Heart right ventricle (tissue), 16 donors: ENCODE data around the gene CDK6. TPM values are rescaled to one million over a fixed set of nuclear protein-coding genes. Genes with fewer than 3 reads are reported as not detected.

Experiments used
- ATAC-seq, 8 donors: fragments of 200-7000 bp; cut with Tn5 transposase; one replicate each; pipeline ENCODE4 v1.9.1; 2020; ENCODE audit warnings: mild to moderate bottlenecking in 8 of 8, moderate library complexity in 8 of 8, moderate number of reproducible peaks in 1 of 8
- DNase-seq, 2 donors: peaks; one replicate each; pipeline ENCODE4 v3.0.0-alpha.2; 2020
- H3K27ac ChIP-seq, 10 donors: fragments of 200-600 bp; sonication (generic) in 2 of 10; one replicate each; pipeline versions ENCODE4 v1.5.0 to v1.8.0; 2020 to 2022; ENCODE audit warnings: mild to moderate bottlenecking in 3 of 10
- H3K27me3 ChIP-seq, 7 donors: fragments of 200-600 bp; one replicate each; pipeline ENCODE4 v1.8.0; 2021 to 2022; ENCODE audit warnings: mild to moderate bottlenecking in 2 of 7
- H3K36me3 ChIP-seq, 9 donors: fragments of 200-600 bp; sonication (generic) in 1 of 9; one replicate each; pipeline versions ENCODE4 v1.5.0 to v1.8.0; 2020 to 2022; ENCODE audit warnings: mild to moderate bottlenecking in 2 of 9
- H3K4me1 ChIP-seq, 9 donors: fragments of 200-600 bp; sonication (generic) in 1 of 9; one replicate each; pipeline versions ENCODE4 v1.5.0 to v1.8.0; 2020 to 2022; ENCODE audit warnings: mild to moderate bottlenecking in 4 of 9
- H3K4me3 ChIP-seq, 10 donors: fragments of 200-600 bp; sonication (generic) in 2 of 10; one replicate each; pipeline versions ENCODE4 v1.5.0 to v1.8.0; 2020 to 2022; ENCODE audit warnings: mild to moderate bottlenecking in 7 of 10, moderate library complexity in 2 of 10
- H3K9me3 ChIP-seq, 11 donors: fragments of 200-600 bp in 10 of 11; sonication (generic) in 2 of 11; one replicate each; pipeline versions ENCODE4 v1.5.0 to v1.8.0; 2013 to 2022; ENCODE audit warnings: mild to moderate bottlenecking in 2 of 11, control low read depth in 1 of 11, moderate library complexity in 1 of 11
- CTCF ChIP-seq, 9 donors: fragments of 200-600 bp; sonication (generic) in 2 of 9; IDR thresholded peaks; one replicate each; pipeline versions ENCODE4 v1.5.0 to v1.8.0; 2021 to 2022; ENCODE audit warnings: antibody characterized with exemption in 9 of 9, mild to moderate bottlenecking in 5 of 9, moderate library complexity in 1 of 9
- WGBS, 2 donors: extraction: QIAGEN DNeasy Blood & Tissue Kit; methylation state at CpG; one replicate each; pipeline ENCODE4 v1.1.7; 2013; ENCODE audit warnings: inconsistent platforms in 1 of 2; 5-methylcytosine and 5-hydroxymethylcytosine counted together
- intact Hi-C, 10 donors: fragments of 100-400 bp; cut with DNase I; formaldehyde crosslinking; loops; one replicate each; pipeline versions ENCODE4 v1.11.1 to v1.14.2; 2022
- polyA plus RNA-seq, 2 donors: library from polyadenylated mRNA; stranded (reverse); fragments of 200-250 nt; gene quantifications; one replicate each; pipeline ENCODE4 v1.2.3, GENCODE V29; 2013
- total RNA-seq, 10 donors: library from RNA; stranded (reverse); fragmentation: NEBNext Ultra II Directional in 3 of 10; extraction: Animal tissue kit (Norgen Biotek cat#: 25700) in 3 of 10; gene quantifications; one replicate each; pipeline versions ENCODE4 v1.2.1 to v1.2.4, GENCODE V29; 2021 to 2023
- donor health status: Arrhythmogenic right ventricular cardiomyopathy.
- donor health status: ischemic (EF 13 %, LVEDD 7.1; RV severe dilation, severe dysfunction).
- donor health status: healthy with polysubstance abuse.
- donor health status: DM: no; HTN: yes; CAD: no.
- donor health status: DM: no; HTN: no; CAD: no.
- donor health status: ischemic (EF 25% LVEDD 6.9; RV normal size, moderate dysfunction).
- donor health status: ischemic (EF 25% LVEDD 5.7; RV mildly dilated, moderate dysfunction).
- donor health status: healthy.
- donor health status: DM: yes; HTN: yes; CAD: no.
- donor health status: Ischemic cardiomyopathy.
- donor health status: ischemic (EF 35%, LVEDD 5.7; RV mildly dilated, moderate dysfunction).
- donor health status: nonischemic (EF 11% LVEDD 7.7; RV severe dilation, severe dysfunction).
- donor health status: DM: yes; HTN: yes; CAD: no.
- donor health status: PGD.
- donor health status: ischemic (EF 29% LVEDD 5.4; RV normal size, mild dysfunction).
- donor health status: nonischemic (EF 23%, LVEDD 6.1; RV moderate dilation, normal function).

The CDK6 gene
- total and polyA plus RNA-seq, 12 donors, result 2.6 to 31.5 (median 16.4) TPM

DNA sequence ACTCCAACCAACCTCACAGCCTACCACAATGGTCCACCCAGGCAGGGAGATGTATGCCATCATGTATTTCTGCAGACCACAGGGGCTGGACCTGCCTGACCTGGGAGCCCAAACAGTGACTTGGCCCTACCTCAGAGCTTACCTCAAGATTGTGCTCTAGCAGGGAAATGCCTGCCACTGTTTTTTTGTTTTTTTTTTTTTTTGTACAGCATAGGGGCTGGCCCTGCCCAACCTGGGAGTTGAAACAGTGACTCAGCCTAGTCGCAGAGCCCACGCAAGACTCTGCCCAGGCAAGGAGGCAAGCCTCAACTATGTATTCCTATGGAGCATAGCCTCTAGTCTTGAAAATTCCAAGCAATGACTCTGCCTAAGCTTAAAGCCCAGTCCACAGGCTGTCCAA is 39.3 kb upstream of the CDK6 start:
- intact Hi-C loops, result no loop called here
- no peaks in the 10 kb centered on the region for H3K4me1 ChIP-seq
- TF ChIP-seq CTCF (IDR thresholded peaks at IDR 0.05), result no peak
- WGBS, 2 donors, result 97 to 100% methylated on average over 2 of the region's 2 CpGs
- H3K36me3 ChIP-seq, result no peaks in the 10 kb centered on the region
- DNase-seq (no peak), ATAC-seq (no peak)
- no peaks in the 10 kb centered on the region for H3K9me3 ChIP-seq
- no peaks in the 10 kb centered on the region for H3K27me3 ChIP-seq
- no peak overlapping the region for H3K27ac ChIP-seq
- H3K4me3 ChIP-seq, result no peak overlapping the region

DNA sequence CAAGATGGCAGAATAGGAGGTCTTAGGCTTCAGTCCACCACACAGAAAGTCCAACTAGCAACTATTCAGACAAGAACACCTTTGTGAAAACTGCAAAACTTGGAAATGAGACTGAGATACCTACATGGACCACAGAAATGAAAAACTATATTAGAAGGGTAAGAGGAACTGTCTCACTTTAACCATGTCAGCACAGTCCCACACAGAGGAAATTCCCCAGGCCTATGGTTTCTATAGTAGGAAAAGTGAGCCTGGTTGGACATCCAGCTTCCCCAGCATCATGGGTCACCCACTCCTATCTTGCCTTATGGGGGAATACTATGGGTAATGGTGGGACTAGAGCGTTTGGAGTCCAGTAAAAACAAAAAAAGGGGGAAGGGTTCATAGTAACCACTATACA is 38.8 kb upstream of the CDK6 start:
- Histone ChIP-seq H3K4me1 (no peaks in the 10 kb centered on the region), H3K9me3 (no peaks in the 10 kb centered on the region), H3K27ac (no peak overlapping the region), H3K27me3 (no peaks in the 10 kb centered on the region), H3K36me3 (no peaks in the 10 kb centered on the region), H3K4me3 (no peak overlapping the region)
- no peak for TF ChIP-seq CTCF (IDR thresholded peaks at IDR 0.05)
- WGBS, 2 donors, result 87 to 92% methylated on average over 1 of the region's 1 CpG
- intact Hi-C loops, result no loop called here
- DNase-seq (no peak), ATAC-seq (no peak)

GRCh38 chr7:92874567-92874966 is 38.2 kb upstream of the CDK6 start:
- no peaks in the 10 kb centered on the region for H3K4me1 ChIP-seq
- WGBS, 2 donors, result 79 to 85% methylated on average over 1 of the region's 1 CpG
- DNase-seq (no peak), ATAC-seq (no peak)
- no peak overlapping the region for H3K4me3 ChIP-seq
- H3K27me3 ChIP-seq, result no peaks in the 10 kb centered on the region
- no peak for TF ChIP-seq CTCF (IDR thresholded peaks at IDR 0.05)
- intact Hi-C loops, result no loop called here
- H3K27ac ChIP-seq, result no peak overlapping the region
- H3K9me3 ChIP-seq, result peaks cover 0 to 3% (median 0%) of the 10 kb centered on the region in 11 donors
- no peaks in the 10 kb centered on the region for H3K36me3 ChIP-seq

DNA sequence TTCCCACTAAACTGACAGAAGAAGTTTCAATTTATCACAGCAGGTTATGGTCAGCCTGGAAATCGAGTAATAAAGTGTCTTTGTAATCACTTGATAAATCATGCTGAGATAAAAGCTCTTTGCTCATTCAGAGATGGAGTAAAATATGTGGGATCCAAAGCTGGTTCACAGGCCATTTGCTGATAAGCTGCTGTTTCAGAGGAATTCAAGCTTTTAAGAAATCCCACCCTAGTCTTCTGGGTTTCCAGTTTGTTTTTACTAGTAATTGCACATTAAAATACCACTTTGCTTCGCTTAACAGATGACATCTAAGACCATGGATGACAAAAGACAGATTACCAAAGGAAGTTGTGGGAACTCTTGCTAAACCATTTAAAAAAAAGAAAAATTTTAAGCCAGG is 37.4 kb upstream of the CDK6 start:
- intact Hi-C loops, result no loop called here
- H3K4me1 ChIP-seq, result no peaks in the 10 kb centered on the region
- no peaks in the 10 kb centered on the region for H3K36me3 ChIP-seq
- DNase-seq, result no peak
- TF ChIP-seq CTCF (IDR thresholded peaks at IDR 0.05), result no peak
- H3K27ac ChIP-seq, result no peak overlapping the region
- no peaks in the 10 kb centered on the region for H3K27me3 ChIP-seq
- H3K4me3 ChIP-seq, result no peak overlapping the region
- ATAC-seq, result no peak
- 55 to 63% methylated on average over 2 of the region's 2 CpGs for WGBS, 2 donors
- peaks cover 0 to 11% (median 3%) of the 10 kb centered on the region in 11 donors for H3K9me3 ChIP-seq

DNA sequence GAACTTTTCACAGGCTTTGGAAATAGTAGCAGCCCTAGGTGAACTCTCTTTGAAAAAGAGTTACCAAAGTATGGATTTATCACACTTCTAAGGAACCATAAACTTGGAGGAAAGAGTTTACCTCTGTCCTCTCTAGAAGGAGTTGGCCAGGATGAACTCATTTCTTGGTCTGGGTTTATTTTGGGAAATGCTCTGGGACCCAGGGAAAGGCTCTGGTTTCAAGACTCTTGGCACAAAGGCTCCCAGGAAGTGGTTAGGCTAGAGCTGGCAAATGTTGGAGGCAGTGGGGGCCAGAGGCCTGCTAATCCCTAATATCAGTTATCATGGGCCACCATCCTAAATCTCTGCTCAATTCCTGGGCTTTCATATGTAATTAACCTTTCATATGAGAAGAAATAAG is 36.3 kb upstream of the CDK6 start:
- no peaks in the 10 kb centered on the region for H3K36me3 ChIP-seq
- TF ChIP-seq CTCF (IDR thresholded peaks at IDR 0.05), result no peak
- intact Hi-C loops, result no loop called here
- H3K4me1 ChIP-seq, result no peaks in the 10 kb centered on the region
- no peak overlapping the region for H3K4me3 ChIP-seq
- ATAC-seq (no peak), DNase-seq (no peak)
- no peaks in the 10 kb centered on the region for H3K27me3 ChIP-seq
- H3K9me3 ChIP-seq, result peaks cover 0 to 22% (median 10%) of the 10 kb centered on the region in 11 donors
- H3K27ac ChIP-seq, result no peak overlapping the region
